Measurements from ENCODE around the gene POLR2A.

The POLR2A gene

DNA sequence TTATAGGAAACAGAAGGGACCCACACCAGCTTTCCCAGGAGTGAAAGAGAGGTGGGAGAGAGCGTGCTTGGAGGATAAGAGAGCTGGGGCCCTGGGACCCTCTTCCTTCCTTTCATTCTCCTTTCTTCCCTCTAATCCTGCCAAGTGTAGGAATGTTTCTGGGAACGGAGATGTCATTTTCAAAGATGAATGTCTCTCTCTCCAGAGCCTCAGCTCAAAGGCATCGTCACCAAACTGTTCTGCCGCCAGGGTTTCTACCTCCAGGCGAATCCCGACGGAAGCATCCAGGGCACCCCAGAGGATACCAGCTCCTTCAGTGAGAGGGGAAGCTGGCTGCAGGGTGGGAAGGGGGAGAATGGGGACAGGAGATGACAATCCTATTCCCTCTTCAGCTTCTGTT, 42.9 kb upstream of the POLR2A start:
- Histone ChIP-seq H3K36me3 (ENCODE audit: insufficient read depth, low read length) (no peaks in the 10 kb centered on the region), H3K4me1 (ENCODE audit: control insufficient read depth, insufficient read depth, low read length) (peaks cover 56% of the 10 kb centered on the region), H3K9ac (ENCODE audit: low read depth, low read length) (no peak overlapping the region), H3K27me3 (ENCODE audit: control insufficient read depth, insufficient read depth, low read length) (peaks cover 9% of the 10 kb centered on the region), H3K9me3 (replicated peaks; ENCODE audit: low read length) (no peaks in the 10 kb centered on the region), H3K4me3 (ENCODE audit: low read length) (no peak overlapping the region), H3K4me2 (ENCODE audit: low read length) (no peak overlapping the region)

DNA sequence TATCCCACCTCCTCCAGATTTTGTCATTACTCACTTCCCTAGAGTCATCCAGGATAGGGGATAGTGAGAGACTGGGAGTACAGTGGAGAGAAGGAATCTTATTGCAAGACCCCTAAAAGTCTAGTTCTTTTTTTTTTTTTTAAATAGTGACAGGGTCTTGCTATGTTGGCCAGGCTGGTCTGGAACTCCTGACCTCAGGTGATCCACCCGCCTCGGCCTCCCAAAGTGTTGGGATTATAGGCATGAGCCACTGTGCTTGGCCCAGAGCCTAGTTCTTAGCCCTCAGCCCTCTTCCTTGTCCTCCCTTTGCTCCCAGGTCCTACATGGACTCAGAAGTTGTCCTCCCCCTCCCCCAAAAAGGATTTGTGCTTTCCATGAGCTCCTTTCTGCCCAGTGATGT, 42.0 kb upstream of the POLR2A start:
- Histone ChIP-seq H3K4me2 (ENCODE audit: low read length) (no peak overlapping the region), H3K9me3 (replicated peaks; ENCODE audit: low read length) (no peaks in the 10 kb centered on the region), H3K4me3 (ENCODE audit: low read length) (no peak overlapping the region), H3K4me1 (ENCODE audit: control insufficient read depth, insufficient read depth, low read length) (peaks cover 51% of the 10 kb centered on the region), H3K9ac (ENCODE audit: low read depth, low read length) (no peak overlapping the region), H3K36me3 (ENCODE audit: insufficient read depth, low read length) (no peaks in the 10 kb centered on the region), H3K27me3 (ENCODE audit: control insufficient read depth, insufficient read depth, low read length) (peaks cover 9% of the 10 kb centered on the region)

DNA sequence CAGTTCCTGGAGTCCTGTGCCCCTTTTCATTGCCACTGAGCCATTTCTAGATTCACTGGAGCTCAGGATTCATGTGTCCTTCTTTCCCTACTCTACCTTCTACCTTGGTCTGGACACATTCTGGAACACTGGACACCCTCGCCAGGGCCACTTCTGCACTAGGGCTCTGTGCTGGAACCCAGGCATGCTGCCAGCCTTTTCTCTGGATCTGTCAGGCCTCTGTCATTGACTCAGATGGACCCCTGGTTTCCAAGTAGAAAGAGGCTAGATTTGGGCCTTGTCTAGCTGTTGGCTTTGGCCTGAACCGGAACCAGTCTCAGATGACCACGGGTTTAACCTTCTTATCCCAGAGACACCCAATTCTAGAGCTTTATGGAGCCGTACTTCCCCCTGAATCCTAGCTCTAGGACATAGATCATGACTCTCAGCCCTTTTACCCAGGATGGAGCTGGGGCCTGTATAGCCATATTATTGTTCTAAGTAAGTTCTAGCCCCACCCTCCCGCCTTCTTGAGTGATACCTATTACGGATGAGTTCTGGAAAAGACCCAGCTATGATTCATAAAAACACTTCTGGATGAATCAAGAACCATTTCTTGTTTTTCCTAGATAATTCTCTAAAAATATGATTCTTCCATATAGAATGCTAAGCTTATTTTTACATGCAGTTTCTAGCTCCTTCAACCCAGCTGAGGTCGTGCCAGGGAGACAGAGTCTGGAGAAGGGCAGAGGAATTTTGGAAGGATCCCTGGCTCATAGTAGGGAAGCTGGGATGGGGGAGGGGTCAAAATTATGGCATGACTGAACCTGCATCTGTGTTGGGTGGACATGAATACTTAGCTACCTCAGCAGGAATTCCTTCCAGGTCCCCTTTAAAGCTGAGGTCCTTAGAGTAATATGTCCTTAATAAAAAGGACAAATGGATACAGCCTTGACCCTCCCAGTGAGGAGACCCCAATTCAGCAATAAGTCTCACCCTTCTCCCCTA, 40.4 kb upstream of the POLR2A start:
- Histone ChIP-seq H3K9ac (ENCODE audit: low read depth, low read length) (peak overlapping the region; percentile 22), H3K9me3 (replicated peaks; ENCODE audit: low read length) (no peaks in the 10 kb centered on the region), H3K4me3 (ENCODE audit: low read length) (peak overlapping the region; percentile 76), H3K36me3 (ENCODE audit: insufficient read depth, low read length) (no peaks in the 10 kb centered on the region), H3K4me2 (ENCODE audit: low read length) (peak overlapping the region; percentile 90), H3K27me3 (ENCODE audit: control insufficient read depth, insufficient read depth, low read length) (peaks cover 3% of the 10 kb centered on the region), H3K4me1 (ENCODE audit: control insufficient read depth, insufficient read depth, low read length) (peaks cover 40% of the 10 kb centered on the region)

DNA sequence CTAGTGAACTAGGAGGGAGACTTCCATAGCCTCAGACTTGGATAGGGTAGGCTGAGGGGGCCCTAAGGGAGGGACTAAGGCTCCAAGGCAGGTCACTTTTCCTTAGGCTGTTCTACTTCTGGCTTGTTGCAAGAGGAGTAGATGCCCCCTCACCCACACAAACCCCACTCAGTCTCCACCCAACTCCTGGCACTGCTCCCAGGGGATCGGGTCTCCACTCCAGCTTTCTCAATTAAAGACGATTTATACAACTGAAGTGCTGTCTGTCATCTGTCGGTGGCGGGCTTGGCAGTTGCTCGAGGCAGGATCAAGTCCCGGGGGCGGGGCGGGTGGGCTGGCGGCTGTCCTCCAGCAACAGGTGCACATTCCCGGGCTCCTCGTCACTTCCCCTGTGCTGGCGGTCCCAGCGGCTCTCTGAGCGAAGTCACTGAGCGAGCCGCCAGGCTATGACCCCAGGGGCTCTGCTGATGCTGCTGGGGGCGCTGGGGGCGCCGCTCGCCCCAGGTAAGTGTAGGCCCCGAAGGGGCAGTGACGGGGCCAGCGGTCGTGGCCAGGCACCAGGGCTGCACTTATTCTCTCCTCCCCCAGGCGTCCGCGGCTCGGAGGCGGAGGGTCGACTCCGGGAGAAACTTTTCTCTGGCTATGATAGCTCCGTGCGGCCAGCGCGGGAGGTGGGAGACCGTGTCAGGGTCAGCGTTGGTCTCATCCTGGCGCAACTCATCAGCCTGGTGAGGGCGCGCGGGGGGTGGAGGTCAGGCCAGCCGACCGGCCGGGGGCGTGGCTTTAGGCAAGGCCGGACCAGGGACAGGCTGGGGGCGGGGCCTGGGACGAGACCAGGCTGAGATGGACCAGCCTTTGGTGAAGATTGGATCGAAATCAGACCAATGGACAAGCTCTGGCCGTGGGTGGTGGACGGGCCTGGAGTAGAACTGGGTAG, 39.2 kb upstream of the POLR2A start, which contains the start of gene CHRNB1:
Gene CHRNB1 (plus strand): TSS at position 380 of the 937 bp plus-strand sequence. CDS start 67 bp downstream, at position 447.
- Histone ChIP-seq H3K9me3 (replicated peaks; ENCODE audit: low read length) (no peaks in the 10 kb centered on the region), H3K36me3 (ENCODE audit: insufficient read depth, low read length) (no peaks in the 10 kb centered on the region), H3K4me2 (ENCODE audit: low read length) (peak within 1 kb of the TSS; percentile 90), H3K4me3 (ENCODE audit: low read length) (peak within 1 kb of the TSS; percentile 76), H3K9ac (ENCODE audit: low read depth, low read length) (peak within 1 kb of the TSS; percentile 82), H3K27me3 (ENCODE audit: control insufficient read depth, insufficient read depth, low read length) (no peaks in the 10 kb centered on the region), H3K4me1 (ENCODE audit: control insufficient read depth, insufficient read depth, low read length) (peaks cover 34% of the 10 kb centered on the region)

DNA sequence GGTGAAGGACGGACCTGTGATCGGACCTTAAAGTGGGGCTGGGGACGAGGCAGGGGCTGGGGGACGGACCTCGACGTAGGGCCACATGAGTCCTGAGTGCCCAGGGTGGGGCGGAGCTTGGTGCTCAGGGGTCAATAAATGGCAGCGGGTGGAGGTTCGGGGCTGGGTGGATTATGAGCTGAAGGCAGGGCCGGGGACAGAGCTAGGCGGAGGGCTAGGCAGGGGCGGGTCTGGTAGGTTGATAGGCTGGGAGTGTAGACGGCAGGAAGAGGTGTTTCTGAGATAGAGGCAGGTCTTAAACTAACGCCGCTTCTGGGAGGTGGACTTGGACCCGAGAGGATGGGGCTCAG, 38.6 kb upstream of the POLR2A start:
- Histone ChIP-seq H3K27me3 (ENCODE audit: control insufficient read depth, insufficient read depth, low read length) (no peaks in the 10 kb centered on the region), H3K9ac (ENCODE audit: low read depth, low read length) (peak overlapping the region; percentile 82), H3K4me3 (ENCODE audit: low read length) (peak overlapping the region; percentile 76), H3K9me3 (replicated peaks; ENCODE audit: low read length) (no peaks in the 10 kb centered on the region), H3K4me2 (ENCODE audit: low read length) (peak overlapping the region; percentile 90), H3K4me1 (ENCODE audit: control insufficient read depth, insufficient read depth, low read length) (peaks cover 29% of the 10 kb centered on the region), H3K36me3 (ENCODE audit: insufficient read depth, low read length) (no peaks in the 10 kb centered on the region)

DNA sequence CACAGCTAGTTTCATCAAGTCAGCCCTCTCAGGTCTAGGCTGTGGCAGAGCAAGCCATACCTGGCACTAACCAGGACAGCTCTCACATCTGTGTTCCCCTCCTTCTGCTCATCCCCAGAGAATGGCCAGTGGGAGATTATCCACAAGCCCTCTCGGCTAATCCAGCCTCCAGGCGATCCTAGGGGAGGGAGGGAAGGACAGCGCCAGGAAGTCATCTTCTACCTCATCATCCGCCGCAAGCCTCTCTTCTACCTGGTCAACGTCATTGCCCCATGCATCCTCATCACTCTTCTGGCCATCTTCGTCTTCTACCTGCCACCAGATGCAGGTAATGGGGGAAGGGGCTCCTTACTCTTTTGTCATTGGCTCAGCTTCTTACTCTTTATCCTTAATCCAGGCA, 35.7 kb upstream of the POLR2A start:
- Histone ChIP-seq H3K9ac (ENCODE audit: low read depth, low read length) (no peak overlapping the region), H3K4me1 (ENCODE audit: control insufficient read depth, insufficient read depth, low read length) (peaks cover 25% of the 10 kb centered on the region), H3K4me2 (ENCODE audit: low read length) (no peak overlapping the region), H3K27me3 (ENCODE audit: control insufficient read depth, insufficient read depth, low read length) (no peaks in the 10 kb centered on the region), H3K4me3 (ENCODE audit: low read length) (no peak overlapping the region), H3K36me3 (ENCODE audit: insufficient read depth, low read length) (no peaks in the 10 kb centered on the region), H3K9me3 (replicated peaks; ENCODE audit: low read length) (no peaks in the 10 kb centered on the region)

DNA sequence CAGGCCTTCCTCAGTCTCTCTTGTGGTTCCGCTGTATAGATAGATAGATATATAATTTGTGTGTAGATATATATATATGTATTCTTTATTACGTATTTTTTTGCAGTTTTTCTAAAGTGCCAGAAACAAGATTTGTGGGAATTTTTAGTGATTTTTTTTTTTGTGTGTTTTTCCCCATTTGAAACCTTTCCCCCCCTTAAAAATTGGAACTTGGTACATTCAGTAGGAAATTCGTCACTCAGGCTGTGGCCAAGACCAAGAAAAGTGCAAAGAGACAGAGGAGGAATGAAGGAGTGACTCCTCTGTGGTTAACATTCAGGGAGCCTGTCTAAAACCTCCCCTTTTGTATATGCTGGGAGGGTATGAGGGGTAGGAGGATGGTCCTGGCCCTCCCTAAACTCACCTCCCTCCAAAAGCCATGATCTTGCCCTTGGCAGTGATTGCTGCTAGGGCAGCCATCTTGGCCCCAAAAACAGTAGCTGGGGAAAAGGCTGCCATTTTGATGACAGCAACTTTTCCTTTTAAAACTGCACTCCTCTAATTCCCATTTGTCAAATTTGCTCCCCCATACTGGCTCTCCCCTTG, 24.1 kb upstream of the POLR2A start:
- Histone ChIP-seq H3K9ac (ENCODE audit: low read depth, low read length) (no peak overlapping the region), H3K4me2 (ENCODE audit: low read length) (no peak overlapping the region), H3K4me3 (ENCODE audit: low read length) (no peak overlapping the region), H3K27me3 (ENCODE audit: control insufficient read depth, insufficient read depth, low read length) (no peaks in the 10 kb centered on the region), H3K9me3 (replicated peaks; ENCODE audit: low read length) (no peaks in the 10 kb centered on the region), H3K36me3 (ENCODE audit: insufficient read depth, low read length) (peaks cover 22% of the 10 kb centered on the region), H3K4me1 (ENCODE audit: control insufficient read depth, insufficient read depth, low read length) (no peaks in the 10 kb centered on the region)

DNA sequence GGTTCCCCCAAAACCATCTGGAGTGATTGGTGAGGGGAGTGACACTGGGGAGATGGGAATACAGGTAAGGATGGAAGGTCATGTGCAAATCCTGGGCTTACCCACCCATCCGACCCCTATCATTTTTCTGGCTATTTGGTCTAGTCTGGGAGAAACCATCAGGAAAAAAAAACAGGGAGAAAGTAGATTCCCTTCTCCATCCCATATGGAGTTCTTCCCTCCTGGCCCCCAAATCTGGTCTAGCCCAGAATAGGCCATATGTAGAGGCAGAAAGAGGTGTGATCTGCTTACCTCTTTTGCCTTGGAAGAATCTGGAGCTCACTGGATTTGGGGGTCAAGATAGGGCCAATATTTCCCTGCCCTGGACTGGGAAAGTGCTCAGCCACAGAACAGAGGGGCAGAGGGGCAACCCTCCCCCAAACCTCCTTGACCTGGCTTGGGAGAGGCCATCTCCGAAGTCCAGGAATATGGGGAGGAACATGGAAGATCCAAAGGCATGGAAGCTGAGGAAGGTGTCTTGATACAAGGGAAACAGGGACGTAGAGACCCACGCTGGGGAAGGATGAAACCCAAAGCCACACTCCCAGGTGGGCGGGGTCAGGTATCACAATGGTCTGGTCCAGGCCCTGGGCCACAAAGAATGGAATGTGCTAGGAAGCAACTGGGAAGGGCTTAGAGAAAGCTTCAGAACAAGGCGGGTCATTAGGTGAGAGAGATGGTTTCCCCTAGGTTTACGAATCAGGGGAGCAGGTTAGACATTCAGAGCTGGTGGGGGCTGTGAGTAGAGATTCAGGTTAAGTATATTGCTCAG, 23.1 kb upstream of the POLR2A start:
- Histone ChIP-seq H3K27me3 (ENCODE audit: control insufficient read depth, insufficient read depth, low read length) (no peaks in the 10 kb centered on the region), H3K36me3 (ENCODE audit: insufficient read depth, low read length) (peaks cover 27% of the 10 kb centered on the region), H3K4me1 (ENCODE audit: control insufficient read depth, insufficient read depth, low read length) (peaks cover 4% of the 10 kb centered on the region)

DNA sequence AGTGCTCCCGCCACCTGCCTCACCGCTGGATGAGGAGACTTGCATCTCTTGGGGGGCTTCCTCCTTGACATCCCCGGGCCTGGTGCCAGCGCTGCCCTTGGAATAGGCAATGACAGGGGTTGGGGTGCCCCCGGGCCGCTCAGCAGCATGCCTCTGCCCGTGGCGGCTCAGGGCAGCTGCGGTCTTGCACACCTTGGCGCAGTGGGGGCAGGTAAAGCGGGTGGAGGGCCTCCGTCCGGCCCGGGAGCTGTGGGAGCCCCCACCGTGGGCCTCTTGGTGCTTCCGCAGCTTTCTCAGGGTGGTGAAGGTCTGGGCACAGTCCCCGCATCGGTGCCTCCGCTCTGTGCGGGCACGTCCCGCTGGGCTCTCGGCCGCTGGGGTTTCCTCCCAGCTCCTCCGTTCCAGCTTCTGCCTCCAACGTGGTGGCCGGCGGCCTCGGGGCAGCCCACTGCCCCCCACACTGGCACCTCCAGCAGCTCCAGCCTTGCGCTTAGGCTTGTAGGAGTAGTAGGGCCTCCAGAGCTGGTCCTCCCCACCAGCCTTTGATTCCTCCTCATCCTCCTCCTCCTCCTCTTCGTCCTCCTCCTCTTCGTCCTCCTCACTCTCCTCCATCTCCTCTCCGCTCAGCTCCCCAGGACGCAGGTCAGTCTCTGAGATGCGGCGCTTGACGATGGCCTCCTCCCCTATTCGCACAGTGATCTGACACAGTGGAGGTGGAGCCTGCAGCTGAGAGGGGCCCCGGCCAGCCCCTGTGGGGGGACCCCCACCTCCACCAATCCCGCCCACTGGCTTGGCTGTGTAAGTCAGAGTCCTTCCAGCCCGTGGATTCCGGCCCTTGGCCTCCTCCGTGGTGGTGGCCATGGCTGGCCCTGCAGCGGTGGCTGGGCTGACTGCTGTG, 21.4 kb upstream of the POLR2A start:
- no peaks in the 10 kb centered on the region for H3K27me3 ChIP-seq (ENCODE audit: control insufficient read depth, insufficient read depth, low read length)
- no peak overlapping the region for H3K9ac ChIP-seq (ENCODE audit: low read depth, low read length)
- H3K36me3 ChIP-seq (ENCODE audit: insufficient read depth, low read length): peaks cover 36% of the 10 kb centered on the region
- H3K4me3 ChIP-seq (ENCODE audit: low read length): no peak overlapping the region
- no peak overlapping the region for H3K4me2 ChIP-seq (ENCODE audit: low read length)
- no peaks in the 10 kb centered on the region for H3K9me3 ChIP-seq (replicated peaks; ENCODE audit: low read length)
- H3K4me1 ChIP-seq (ENCODE audit: control insufficient read depth, insufficient read depth, low read length): peaks cover 18% of the 10 kb centered on the region

More for the DNA sequence above, 23.1 kb upstream of the POLR2A start:
- no peak overlapping the region for H3K4me2 ChIP-seq (ENCODE audit: low read length)
- no peak overlapping the region for H3K9ac ChIP-seq (ENCODE audit: low read depth, low read length)
- no peak overlapping the region for H3K4me3 ChIP-seq (ENCODE audit: low read length)
- no peaks in the 10 kb centered on the region for H3K9me3 ChIP-seq (replicated peaks; ENCODE audit: low read length)

DNA sequence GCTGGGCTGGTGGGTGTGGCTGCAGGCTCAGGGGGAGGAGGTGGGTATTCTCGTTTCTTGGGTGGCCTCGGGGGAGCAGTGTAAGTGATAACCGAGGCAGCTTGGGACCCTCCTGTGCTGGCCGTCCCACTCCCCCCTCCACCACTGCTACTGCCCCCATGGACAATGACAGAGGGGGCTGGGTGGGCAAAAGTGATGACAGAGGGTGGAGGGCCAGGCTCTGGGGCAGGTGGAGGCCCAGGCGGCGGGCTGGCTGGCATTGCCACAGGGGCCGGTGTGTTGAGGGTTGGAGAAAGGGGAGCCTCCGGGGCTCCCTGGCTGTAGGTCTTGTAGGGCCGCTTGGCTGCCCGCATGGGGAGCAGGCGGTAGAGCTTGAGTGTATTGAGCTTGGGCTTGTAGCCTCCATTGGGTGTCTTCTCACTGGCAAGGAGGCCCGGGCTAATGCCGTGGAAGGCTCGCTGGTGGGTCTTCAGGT, 20.8 kb upstream of the POLR2A start:
- Histone ChIP-seq H3K9ac (ENCODE audit: low read depth, low read length) (no peak overlapping the region), H3K4me3 (ENCODE audit: low read length) (no peak overlapping the region), H3K4me1 (ENCODE audit: control insufficient read depth, insufficient read depth, low read length) (peaks cover 18% of the 10 kb centered on the region), H3K27me3 (ENCODE audit: control insufficient read depth, insufficient read depth, low read length) (no peaks in the 10 kb centered on the region), H3K9me3 (replicated peaks; ENCODE audit: low read length) (no peaks in the 10 kb centered on the region), H3K36me3 (ENCODE audit: insufficient read depth, low read length) (peaks cover 36% of the 10 kb centered on the region), H3K4me2 (ENCODE audit: low read length) (no peak overlapping the region)

Measured in skeletal muscle satellite cell (primary cell).